Stimulated activated CD4-positive, alpha-beta T cell treated with anti-CD3 and anti-CD28 coated beads, Interleukin-2, amount 100 ng/mL, for 24 hours (primary cell): Measurements from ENCODE around the gene ABCC3.

ENCODE experiments used
- DNase-seq, 2 donors: peaks; one replicate each; pipeline ENCODE4 v3.0.0-alpha.2; 2020

ABCC3 gene, protein sequence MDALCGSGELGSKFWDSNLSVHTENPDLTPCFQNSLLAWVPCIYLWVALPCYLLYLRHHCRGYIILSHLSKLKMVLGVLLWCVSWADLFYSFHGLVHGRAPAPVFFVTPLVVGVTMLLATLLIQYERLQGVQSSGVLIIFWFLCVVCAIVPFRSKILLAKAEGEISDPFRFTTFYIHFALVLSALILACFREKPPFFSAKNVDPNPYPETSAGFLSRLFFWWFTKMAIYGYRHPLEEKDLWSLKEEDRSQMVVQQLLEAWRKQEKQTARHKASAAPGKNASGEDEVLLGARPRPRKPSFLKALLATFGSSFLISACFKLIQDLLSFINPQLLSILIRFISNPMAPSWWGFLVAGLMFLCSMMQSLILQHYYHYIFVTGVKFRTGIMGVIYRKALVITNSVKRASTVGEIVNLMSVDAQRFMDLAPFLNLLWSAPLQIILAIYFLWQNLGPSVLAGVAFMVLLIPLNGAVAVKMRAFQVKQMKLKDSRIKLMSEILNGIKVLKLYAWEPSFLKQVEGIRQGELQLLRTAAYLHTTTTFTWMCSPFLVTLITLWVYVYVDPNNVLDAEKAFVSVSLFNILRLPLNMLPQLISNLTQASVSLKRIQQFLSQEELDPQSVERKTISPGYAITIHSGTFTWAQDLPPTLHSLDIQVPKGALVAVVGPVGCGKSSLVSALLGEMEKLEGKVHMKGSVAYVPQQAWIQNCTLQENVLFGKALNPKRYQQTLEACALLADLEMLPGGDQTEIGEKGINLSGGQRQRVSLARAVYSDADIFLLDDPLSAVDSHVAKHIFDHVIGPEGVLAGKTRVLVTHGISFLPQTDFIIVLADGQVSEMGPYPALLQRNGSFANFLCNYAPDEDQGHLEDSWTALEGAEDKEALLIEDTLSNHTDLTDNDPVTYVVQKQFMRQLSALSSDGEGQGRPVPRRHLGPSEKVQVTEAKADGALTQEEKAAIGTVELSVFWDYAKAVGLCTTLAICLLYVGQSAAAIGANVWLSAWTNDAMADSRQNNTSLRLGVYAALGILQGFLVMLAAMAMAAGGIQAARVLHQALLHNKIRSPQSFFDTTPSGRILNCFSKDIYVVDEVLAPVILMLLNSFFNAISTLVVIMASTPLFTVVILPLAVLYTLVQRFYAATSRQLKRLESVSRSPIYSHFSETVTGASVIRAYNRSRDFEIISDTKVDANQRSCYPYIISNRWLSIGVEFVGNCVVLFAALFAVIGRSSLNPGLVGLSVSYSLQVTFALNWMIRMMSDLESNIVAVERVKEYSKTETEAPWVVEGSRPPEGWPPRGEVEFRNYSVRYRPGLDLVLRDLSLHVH (N-terminal part only)

GRCh38 chr17:50634224-50634914 is at the start of gene ABCC3:
Gene ABCC3, plus strand, starts transcription at chr17:50634881. Its CDS starts 56 bp downstream, at chr17:50634937.
- peak in 1 of 2 donors; percentile 19 for DNase-seq

- no peak for DNase-seq
These were observed 49.3 kb upstream of the ABCC3 start for GRCh38 chr17:50585346-50585745.

DNA sequence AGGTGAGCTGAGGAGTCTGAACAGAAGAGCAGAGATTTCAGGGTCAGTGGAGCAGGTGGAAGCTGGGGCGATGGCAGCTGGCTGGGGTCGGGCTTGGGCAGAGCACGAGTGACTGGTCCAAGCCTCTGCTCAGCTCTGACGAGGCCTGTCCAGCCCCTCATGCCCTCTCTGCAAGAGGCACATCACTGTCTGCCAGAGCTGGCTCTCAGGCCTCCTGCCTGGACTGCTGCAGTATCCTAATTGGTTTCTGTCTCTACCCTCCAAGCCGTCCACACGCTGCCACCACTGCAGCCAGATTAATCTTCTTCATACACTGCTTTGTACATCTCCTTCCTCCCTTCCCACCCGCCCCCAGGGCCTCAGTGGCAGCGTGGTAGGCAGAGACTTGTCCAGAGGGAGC is 48.8 kb upstream of the ABCC3 start:
- DNase-seq: no peak

- DNase-seq: no peak
These were observed 48.0 kb upstream of the ABCC3 start for GRCh38 chr17:50586421-50587247.

DNA sequence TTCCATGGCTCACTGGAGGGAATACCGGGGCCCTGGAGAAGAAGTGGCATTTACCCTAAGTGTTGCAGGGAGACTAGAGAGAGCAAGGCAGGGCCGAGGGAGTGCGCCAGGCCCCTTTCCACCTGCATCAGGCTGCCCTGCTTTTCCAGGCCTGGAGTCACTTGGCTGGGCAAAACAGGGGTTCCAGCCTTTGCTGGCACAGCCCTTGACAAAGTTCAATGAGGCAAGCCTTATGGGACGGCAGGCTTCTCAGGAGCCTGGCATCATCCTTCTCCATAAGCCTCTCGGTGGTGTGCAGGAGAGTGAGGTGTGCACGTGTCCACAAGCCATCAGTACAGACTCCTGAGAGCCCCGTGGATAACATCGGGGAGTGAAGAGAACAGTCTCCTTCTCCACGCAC is 47.1 kb upstream of the ABCC3 start:
- DNase-seq: no peak

DNA sequence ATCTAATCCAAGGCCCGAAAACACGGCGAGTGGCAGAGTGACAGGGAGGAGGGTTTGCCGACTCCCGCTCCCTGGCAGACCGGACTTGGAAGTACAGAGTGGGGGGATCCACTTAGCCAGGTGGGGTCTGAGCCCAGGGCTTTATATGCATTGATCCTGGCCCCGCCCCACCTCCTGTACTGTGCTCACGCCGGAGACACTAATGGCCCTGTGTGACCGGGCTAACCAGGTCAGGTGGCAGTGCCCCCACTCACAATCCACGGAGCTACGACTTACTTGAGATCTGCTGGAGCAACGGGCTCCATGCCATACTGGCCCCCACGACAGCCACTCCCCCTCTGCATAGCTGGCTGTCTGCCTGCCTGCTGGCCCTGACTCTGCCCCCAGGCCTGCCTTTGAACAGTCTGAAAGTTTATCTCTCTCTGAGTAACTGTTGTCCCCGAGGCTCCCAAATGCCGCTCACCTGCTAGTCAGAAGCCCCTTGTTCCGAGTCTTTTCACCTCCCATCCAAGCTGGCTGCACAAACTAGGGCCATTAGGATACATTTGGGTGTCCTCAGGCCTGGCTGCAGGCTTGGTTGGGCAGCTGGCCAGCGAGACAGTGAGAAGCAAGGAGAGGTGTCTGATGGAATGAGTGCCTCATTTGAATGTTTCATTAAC is 46.2 kb upstream of the ABCC3 start:
- no peak for DNase-seq

DNA sequence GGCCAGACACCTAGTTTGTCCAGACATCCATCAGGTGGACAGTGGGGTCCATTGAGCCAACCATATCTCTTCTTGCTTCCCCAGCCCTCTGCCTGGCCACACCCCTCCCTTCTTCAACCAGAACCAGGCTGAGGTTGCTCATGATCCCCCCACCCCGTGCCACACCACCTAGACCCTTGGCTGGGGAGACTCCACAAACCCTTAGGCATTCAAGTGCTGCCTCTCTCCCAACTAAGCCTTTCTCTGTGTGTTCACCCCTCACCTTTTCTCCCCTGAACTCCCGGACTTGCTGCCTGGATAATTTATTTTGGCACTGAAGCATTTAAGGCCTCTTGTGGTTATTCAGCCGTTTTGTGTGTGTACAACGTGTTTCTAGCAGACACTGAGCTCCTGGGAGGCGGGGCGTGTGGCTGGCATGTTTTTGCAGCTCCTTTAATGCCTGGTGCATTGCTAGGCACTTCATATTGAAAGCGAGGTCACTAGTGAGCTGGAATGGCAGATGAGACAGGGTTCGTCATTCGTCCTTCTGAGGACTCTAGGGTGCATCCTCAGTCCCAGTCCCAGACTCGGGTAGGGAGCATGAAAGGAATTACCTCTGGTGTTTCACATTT is 45.5 kb upstream of the ABCC3 start:
- no peak for DNase-seq

DNA sequence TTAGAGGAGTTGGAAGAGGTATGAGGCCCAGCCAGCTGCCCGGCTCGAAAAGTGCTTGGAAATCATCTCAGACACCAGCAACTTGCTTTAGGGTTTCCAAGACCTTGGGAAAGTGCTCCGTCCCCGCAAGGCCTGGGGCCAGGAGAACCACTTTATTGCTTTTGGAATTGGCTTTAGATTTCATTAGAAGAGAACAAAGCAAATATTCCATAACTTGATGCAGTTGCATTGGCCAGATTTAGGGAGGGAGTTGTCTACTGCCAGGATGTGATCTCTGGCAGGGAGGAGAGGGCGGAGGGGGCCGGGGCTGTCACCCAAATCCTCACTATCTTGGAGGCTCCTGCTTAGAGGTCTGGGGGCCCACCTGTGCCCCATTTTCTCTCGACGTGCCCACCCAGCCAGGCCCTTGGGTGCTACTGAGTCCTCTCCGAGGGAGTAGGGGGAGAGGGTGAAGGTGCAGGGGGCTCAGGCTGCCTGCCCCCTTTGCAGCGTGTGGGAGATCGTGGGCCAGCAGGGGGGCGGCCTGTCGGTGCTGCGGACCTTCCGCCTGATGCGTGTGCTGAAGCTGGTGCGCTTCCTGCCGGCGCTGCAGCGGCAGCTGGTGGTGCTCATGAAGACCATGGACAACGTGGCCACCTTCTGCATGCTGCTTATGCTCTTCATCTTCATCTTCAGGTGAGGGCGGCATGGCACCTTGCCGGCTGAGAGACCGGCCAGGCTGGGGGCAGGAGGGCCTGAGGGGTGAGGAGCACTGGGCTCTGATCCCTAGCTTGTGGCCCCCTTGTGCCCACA is 43.5 kb upstream of the ABCC3 start:
- DNase-seq: no peak

DNA sequence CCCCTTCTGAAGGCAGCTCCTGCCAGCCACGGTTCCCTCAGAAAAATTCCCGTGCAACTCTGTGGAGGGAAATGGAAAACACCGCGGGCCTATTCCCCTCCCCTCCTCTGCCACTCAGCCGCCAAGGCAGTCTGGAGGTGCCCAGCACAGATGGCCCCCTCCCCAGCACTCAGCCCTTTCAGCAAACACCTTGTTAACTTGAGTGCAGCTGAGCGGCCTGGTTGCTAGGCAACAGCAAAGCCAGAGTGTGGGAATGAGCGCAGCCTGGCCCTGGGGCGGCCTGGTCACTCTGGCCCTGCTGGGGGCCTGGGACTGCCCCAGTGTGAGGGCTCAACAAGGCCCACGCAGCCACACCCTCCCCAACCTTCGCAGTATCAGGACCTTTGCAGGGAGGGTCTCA is 41.4 kb upstream of the ABCC3 start:
- DNase-seq: no peak

DNA sequence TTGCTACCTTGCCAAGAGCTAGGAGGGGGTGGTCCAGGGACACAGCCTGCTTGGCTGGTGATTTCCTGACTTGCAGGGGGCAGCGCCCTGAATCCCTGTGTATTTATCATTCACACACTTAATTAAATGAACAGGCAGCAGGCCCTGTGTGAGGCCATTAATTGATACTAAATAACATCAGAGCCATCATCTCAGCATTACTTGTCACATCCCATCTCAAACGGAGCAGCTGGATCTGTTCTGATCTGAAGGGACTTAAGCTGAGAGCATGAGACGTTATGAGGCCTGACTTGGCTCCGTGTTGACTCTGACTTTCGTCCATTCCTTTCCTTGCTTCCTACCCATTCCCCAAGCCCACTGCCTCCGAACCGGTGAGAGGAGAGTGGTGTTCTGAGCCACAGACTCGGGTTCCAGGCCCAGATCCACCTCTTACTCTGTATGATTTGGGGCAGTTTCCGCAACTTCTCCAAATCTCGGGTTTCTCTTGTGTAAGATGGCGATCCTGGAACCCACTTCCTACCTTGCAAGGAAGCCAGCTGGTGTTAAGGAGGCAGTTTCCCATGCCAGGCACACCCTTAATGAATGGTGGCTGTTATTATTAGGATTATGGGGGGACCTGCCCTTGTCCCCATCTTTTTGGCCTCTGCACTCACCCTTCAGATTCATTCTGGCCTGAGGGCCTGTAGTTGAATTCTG is 40.4 kb upstream of the ABCC3 start:
- no peak for DNase-seq

- no peak for DNase-seq
These were observed 39.8 kb upstream of the ABCC3 start for GRCh38 chr17:50594892-50595291.

DNA sequence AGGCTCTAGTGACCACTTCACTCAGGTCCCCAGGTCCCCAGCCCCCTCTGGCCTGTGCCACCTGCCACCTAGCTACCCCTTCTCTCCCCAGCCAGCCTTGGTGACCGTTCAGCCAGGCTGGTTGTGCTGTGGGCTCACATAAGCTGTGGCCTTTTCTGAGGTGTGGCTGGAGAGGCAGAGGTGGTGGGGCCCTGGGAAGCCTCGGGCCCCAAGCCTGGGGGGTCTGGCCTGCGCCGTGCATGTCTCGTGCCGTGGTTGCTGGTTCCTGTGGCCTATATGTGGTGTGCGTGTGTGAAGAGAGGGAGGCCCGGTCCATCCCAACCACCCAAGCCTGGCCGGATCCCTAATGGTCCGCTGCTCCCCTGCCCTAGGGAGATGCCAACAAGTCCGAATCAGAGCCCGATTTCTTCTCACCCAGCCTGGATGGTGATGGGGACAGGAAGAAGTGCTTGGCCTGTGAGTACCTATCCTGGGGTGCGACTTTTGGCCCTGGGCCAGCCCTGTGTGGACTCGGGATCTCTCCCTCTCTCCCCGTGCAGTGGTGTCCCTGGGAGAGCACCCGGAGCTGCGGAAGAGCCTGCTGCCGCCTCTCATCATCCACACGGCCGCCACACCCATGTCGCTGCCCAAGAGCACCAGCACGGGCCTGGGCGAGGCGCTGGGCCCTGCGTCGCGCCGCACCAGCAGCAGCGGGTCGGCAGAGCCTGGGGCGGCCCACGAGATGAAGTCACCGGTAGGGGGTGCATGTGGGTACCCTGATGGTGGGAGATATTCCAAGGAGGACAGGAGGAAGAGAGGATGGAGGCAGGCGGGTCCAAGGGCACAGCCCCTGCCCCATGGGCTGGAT is 38.3 kb upstream of the ABCC3 start:
- peak in 1 of 2 donors; percentile 10 for DNase-seq

DNA sequence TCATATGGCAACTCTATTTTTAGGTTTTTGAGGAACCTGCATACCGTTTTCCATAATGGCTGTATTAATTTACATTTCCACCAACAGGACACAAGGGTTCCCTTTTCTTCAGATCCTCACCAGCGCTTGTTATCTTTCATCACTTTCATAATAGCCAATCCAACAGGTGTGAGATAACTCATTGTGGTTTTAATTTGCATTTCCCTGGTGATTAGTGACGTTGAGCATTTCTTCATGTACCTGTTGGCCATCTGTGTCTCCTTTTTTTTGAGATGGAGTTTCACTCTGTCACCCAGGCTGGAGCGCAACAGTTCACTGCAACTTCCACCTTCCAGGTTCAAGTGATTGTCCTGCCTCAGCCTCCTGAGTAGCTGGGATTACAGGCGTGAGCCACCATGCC is 36.2 kb upstream of the ABCC3 start:
- DNase-seq: no peak

GRCh38 chr17:50599606-50600005 is 35.1 kb upstream of the ABCC3 start:
- no peak for DNase-seq

GRCh38 chr17:50601823-50602375 is 32.8 kb upstream of the ABCC3 start:
- DNase-seq: no peak

DNA sequence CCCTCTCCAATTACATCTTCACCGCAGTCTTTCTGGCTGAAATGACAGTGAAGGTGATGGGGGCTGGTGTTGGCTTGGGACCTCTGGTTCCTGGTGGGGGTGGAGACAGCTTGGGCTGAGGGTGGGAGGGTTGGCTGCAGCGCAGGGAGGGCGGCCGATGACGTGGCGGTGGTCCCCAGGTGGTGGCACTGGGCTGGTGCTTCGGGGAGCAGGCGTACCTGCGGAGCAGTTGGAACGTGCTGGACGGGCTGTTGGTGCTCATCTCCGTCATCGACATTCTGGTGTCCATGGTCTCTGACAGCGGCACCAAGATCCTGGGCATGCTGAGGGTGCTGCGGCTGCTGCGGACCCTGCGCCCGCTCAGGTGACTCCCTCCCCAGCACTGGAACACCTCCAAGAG is 31.8 kb upstream of the ABCC3 start:
- no peak for DNase-seq

- no peak for DNase-seq
These were observed 31.3 kb upstream of the ABCC3 start for GRCh38 chr17:50603340-50603739.

- DNase-seq: no peak
These were observed 30.2 kb upstream of the ABCC3 start for GRCh38 chr17:50604513-50604912.
